ENCODE measurements around the gene GGTA1.

The GGTA1 gene

DNA sequence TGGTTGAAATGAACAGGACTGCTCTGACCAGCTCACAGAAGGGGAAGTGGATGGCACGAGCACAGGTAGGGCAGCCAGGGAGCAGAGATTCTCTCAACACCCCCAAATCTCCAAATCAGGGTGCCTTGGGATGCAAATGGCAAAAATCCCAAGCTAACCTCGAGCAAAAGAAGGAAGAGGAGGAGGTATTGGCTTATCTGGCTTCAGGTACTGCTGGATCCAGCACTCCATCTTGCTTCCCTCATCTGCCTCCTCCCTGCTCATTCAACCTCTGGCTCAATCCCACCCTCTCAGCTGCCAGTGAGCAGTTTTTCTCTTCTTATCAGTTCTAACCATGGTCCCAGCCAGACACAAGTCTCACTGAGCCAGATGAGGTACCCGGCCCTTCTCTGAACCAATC lies 41.6 kb upstream of the GGTA1 start:
- Histone ChIP-seq H3K9me3 (no peaks in the 10 kb centered on the region), H3K4me3 (ENCODE audit: low read depth in 1 of 2, low read length in 1 of 2) (no peak overlapping the region), H3K4me1 (ENCODE audit: control insufficient read depth in 1 of 2, insufficient read depth in 1 of 2, low read depth in 1 of 2, low read length in 1 of 2) (peaks cover 5 to 6% of the 10 kb centered on the region in 2 experiments), H3K36me3 (no peaks in the 10 kb centered on the region), H3K27me3 (peaks cover 5% of the 10 kb centered on the region), H3K27ac (no peak overlapping the region)
- TF ChIP-seq, protein P1, sequence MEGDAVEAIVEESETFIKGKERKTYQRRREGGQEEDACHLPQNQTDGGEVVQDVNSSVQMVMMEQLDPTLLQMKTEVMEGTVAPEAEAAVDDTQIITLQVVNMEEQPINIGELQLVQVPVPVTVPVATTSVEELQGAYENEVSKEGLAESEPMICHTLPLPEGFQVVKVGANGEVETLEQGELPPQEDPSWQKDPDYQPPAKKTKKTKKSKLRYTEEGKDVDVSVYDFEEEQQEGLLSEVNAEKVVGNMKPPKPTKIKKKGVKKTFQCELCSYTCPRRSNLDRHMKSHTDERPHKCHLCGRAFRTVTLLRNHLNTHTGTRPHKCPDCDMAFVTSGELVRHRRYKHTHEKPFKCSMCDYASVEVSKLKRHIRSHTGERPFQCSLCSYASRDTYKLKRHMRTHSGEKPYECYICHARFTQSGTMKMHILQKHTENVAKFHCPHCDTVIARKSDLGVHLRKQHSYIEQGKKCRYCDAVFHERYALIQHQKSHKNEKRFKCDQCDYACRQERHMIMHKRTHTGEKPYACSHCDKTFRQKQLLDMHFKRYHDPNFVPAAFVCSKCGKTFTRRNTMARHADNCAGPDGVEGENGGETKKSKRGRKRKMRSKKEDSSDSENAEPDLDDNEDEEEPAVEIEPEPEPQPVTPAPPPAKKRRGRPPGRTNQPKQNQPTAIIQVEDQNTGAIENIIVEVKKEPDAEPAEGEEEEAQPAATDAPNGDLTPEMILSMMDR (IDR thresholded peaks at IDR 0.05): no peak

DNA sequence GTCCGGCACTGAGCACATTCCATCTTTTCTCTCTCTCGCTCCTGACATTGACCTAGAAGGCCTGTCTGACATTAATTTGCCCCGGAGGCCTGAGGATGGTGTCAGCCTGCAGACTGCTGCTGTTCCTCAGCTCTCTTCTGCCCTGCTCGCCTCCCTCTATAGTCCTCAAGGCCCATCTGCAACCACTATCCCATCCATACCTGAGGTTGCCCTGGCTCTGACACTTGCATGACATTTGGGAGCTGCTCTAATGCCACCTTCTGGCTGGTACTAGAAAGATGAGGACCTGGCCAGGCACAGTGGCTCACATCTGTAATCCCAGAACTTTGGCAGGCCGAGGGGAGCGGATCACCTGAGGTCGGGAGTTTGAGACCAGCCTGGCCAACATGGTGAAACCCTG lies 38.6 kb upstream of the GGTA1 start:
- TF ChIP-seq, protein P1 (IDR thresholded peaks at IDR 0.05): no peak
- Histone ChIP-seq H3K36me3 (no peaks in the 10 kb centered on the region), H3K9me3 (no peaks in the 10 kb centered on the region), H3K4me1 (ENCODE audit: control insufficient read depth in 1 of 2, insufficient read depth in 1 of 2, low read depth in 1 of 2, low read length in 1 of 2) (no peaks in the 10 kb centered on the region), H3K27me3 (no peaks in the 10 kb centered on the region), H3K27ac (no peak overlapping the region), H3K4me3 (ENCODE audit: low read depth in 1 of 2, low read length in 1 of 2) (no peak overlapping the region)

DNA sequence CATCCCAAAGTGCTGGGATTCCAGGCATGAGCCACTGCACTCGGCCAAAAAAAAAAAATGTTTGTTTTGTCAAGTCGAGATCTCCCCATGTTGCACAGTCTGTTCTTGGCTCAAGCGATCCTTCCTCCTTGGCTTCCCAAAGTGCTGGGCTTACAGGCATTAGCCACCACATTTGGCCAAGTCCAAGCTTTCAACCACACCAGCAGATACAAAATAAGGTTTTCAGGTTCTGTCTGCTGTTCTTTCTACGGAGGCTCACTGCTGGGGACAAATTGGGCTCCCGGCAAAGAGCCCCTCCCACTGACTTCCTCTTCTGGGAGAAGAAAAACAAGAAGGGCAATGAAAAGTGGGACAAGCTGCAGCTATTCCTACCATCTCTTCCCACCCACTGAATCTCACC lies 37.6 kb upstream of the GGTA1 start:
- H3K27me3 ChIP-seq: no peaks in the 10 kb centered on the region
- no peaks in the 10 kb centered on the region for H3K9me3 ChIP-seq
- H3K4me1 ChIP-seq (ENCODE audit: control insufficient read depth in 1 of 2, insufficient read depth in 1 of 2, low read depth in 1 of 2, low read length in 1 of 2): no peaks in the 10 kb centered on the region
- no peak overlapping the region for H3K4me3 ChIP-seq (ENCODE audit: low read depth in 1 of 2, low read length in 1 of 2)
- TF ChIP-seq, protein P1 (IDR thresholded peaks at IDR 0.05): no peak
- no peaks in the 10 kb centered on the region for H3K36me3 ChIP-seq
- no peak overlapping the region for H3K27ac ChIP-seq

DNA sequence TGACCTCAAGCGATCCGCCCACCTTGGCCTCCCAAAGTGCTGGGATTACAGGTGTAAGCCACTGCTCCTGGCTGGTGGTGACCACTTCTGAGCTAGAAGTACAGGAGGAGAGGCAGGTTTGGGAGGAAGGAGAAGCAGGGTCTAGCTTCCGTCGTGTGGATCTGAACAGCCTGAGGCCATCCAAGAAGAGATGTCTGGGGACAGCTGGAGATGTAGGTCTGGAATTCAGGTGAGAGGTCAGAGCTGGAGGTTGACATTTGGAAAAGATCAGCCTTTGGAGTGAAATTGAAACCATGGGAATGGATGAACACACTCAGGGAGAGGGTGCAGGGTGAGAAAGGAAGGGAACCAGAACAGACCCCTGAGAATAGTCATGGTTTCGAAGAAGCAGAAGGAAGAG lies 33.2 kb upstream of the GGTA1 start:
- Histone ChIP-seq H3K27me3 (no peaks in the 10 kb centered on the region), H3K9me3 (no peaks in the 10 kb centered on the region), H3K4me1 (ENCODE audit: control insufficient read depth in 1 of 2, insufficient read depth in 1 of 2, low read depth in 1 of 2, low read length in 1 of 2) (no peaks in the 10 kb centered on the region), H3K27ac (no peak overlapping the region), H3K36me3 (no peaks in the 10 kb centered on the region), H3K4me3 (ENCODE audit: low read depth in 1 of 2, low read length in 1 of 2) (no peak overlapping the region)
- TF ChIP-seq, protein P1 (IDR thresholded peaks at IDR 0.05): no peak

DNA sequence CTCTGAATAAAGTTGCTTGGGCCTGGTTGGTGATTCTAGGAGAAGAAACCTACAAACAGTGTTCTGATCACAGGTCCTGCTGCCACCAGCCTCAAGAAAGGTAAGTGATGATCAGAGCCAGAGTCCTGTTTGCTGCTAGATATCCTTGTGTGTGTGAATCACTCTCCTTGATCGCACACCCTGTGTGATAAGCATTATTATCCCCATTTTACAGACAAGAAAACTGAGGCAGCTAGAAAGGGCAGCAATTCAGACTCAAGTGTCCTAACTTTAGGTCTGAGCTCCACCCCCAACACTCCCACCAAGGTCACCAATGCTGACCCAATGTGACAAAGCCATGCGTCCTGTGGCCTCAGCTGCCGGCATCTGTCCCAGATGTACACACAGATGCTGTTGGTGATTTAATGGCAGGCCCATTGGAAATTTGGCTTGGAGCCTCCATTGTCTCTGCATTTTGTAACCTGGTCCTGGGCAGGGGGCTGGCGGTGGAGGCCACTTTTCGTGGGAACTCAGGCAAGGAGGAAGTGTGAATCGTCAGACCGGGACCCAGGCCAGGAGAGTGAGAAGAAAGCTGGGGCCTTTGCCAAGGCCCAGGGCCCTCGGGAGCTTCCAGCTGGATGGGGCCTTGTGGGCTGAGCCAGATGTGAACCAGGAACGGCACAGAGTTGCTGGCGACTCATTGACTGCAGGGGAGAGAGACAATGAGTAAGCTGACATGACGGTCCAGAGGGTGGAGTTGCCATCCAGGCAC lies 29.8 kb upstream of the GGTA1 start:
- TF ChIP-seq, protein P1 (IDR thresholded peaks at IDR 0.05): no peak
- H3K4me1 ChIP-seq (ENCODE audit: control insufficient read depth in 1 of 2, insufficient read depth in 1 of 2, low read depth in 1 of 2, low read length in 1 of 2): no peaks in the 10 kb centered on the region
- no peak overlapping the region for H3K4me3 ChIP-seq (ENCODE audit: low read depth in 1 of 2, low read length in 1 of 2)
- no peaks in the 10 kb centered on the region for H3K36me3 ChIP-seq
- H3K9me3 ChIP-seq: no peaks in the 10 kb centered on the region
- no peaks in the 10 kb centered on the region for H3K27me3 ChIP-seq
- H3K27ac ChIP-seq: no peak overlapping the region
